ENCODE data around the gene RAD52. TPM values are rescaled to one million over a fixed set of nuclear protein-coding genes. Genes with fewer than 3 reads are reported as not detected.
A peak's percentile ranks its signal among the peaks of the same experiment; 100 is the strongest.

RAD52 gene
- total RNA-seq (2014; rRNA removed; shearing (Covaris generic)) (30.8 and 31.8 TPM in 2 replicates), total RNA-seq (2022) (20.7 and 30.3 TPM in 2 replicates), Bru-seq, nascent RNA (percentile 60 among the genes with signal in this experiment), BruChase-seq, experiment 1, labeled RNA remaining after a 6-hour chase (percentile 72 among the genes with signal in this experiment), BruChase-seq, experiment 2, labeled RNA remaining after a 2-hour chase (percentile 66 among the genes with signal in this experiment)
- long read RNA-seq, partial matches to known transcripts = 0 of 10 reads
- long read RNA-seq, other reads (novel, unspliced or antisense) = 8 of 10 reads

DNA sequence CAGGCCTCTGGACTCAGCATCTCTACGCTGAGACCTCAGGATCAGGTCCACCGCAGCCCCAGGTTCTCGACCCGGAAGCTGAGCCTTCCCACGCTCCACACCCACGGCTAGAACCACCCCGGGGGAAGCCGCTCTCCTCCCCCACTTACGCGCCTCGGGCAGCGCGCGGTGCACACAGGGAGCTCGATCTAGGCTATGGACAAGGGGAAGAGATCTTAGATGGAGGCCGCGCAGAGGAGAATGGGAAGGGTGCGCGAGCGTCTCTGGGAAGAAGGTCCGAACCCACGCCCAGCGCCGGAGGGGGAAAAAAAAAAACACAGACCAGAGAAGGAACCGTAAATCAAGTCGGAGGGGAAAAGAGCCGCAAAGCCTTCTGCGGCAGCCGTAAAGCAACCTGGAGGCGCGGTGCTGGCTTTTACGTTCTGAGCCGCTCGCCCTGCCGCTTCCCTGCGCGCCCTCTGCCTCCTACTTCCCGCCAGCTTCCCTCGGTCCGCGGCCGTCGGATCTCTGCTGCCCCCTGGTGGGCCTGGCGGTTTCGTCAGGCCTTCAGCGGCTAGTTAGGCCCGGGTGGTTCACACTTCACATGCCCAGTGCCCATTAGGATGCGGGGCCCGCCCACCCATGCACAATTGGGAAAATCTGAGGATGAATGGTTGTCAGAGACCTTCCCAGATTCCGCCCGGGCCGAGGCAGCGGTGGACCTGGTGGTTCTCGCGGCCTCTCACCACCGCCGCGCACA is at the start of gene RAD52:
Gene RAD52 (minus strand): TSS at position 242 of the 739 bp plus-strand sequence. CDS start 16,636 bp downstream, outside the sequence.
- peaks cover 4% of the 10 kb centered on the region; the same call in 1 of the 2 replicates for H3K36me3 ChIP-seq (ENCODE audit: insufficient read depth, low read length)
- H3K27ac ChIP-seq (ENCODE audit: low read depth, low read length, poor library complexity, severe bottlenecking) = peak within 1 kb of the TSS; percentile 84
- H3K4me3 ChIP-seq (ENCODE audit: low read depth, low read length, poor library complexity, severe bottlenecking) = peak within 1 kb of the TSS; percentile 75
- peak within 1 kb of the TSS; percentile 75 for H3K4me2 ChIP-seq (ENCODE audit: low read length)
- peaks cover 36% of the 10 kb centered on the region for H3K79me2 ChIP-seq (ENCODE audit: insufficient read depth, low read depth, low read length)
- peak within 1 kb of the TSS; percentile 89 for H2AFZ ChIP-seq (ENCODE audit: low read length)
- no peaks in the 10 kb centered on the region for H3K9me3 ChIP-seq (ENCODE audit: low read length)
- intact Hi-C loops (cut with micrococcal nuclease; ENCODE audit: unreplicated experiment) = loop anchor here (1.0 to 5.0 kb wide), 8 partner anchors 41 to 643 kb away; partner anchors contain the start of genes ERC1 and FBXL14
- H3K9me2 ChIP-seq (ENCODE audit: insufficient read depth, low read length) = no peaks in the 10 kb centered on the region
- no peaks in the 10 kb centered on the region for H4K20me1 ChIP-seq (ENCODE audit: insufficient read depth, low read length)
- ChIA-PET CTCF (ENCODE audit: unreplicated experiment) (interaction anchor here (0.6 to 1.3 kb wide), 6 partner anchors 18 to 379 kb away, joined by 3 to 5 read pairs (median 4); no protein-coding TSS in a partner anchor), POLR2A (interaction anchor here (0.7 to 1.4 kb wide), 9 partner anchors 10 to 634 kb away, joined by 3 to 4 read pairs (median 3); no protein-coding TSS in a partner anchor)
- H3K4me1 ChIP-seq (ENCODE audit: insufficient read depth, low read length, poor library complexity, severe bottlenecking) = peaks cover 21% of the 10 kb centered on the region
- TF ChIP-seq, protein P1, sequence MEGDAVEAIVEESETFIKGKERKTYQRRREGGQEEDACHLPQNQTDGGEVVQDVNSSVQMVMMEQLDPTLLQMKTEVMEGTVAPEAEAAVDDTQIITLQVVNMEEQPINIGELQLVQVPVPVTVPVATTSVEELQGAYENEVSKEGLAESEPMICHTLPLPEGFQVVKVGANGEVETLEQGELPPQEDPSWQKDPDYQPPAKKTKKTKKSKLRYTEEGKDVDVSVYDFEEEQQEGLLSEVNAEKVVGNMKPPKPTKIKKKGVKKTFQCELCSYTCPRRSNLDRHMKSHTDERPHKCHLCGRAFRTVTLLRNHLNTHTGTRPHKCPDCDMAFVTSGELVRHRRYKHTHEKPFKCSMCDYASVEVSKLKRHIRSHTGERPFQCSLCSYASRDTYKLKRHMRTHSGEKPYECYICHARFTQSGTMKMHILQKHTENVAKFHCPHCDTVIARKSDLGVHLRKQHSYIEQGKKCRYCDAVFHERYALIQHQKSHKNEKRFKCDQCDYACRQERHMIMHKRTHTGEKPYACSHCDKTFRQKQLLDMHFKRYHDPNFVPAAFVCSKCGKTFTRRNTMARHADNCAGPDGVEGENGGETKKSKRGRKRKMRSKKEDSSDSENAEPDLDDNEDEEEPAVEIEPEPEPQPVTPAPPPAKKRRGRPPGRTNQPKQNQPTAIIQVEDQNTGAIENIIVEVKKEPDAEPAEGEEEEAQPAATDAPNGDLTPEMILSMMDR (conservative IDR thresholded peaks at IDR 0.05; ENCODE audit: low read length) = peak; percentile 90
- no peak for TF ChIP-seq EZH2phosphoT487 (IDR thresholded peaks at IDR 0.05; ENCODE audit: borderline replicate concordance, low read depth, low read length)
- peak; percentile 99 for DNase-seq (ENCODE audit: low spot score)
- no TSS peak for BruUV-seq (replicated peaks)

DNA sequence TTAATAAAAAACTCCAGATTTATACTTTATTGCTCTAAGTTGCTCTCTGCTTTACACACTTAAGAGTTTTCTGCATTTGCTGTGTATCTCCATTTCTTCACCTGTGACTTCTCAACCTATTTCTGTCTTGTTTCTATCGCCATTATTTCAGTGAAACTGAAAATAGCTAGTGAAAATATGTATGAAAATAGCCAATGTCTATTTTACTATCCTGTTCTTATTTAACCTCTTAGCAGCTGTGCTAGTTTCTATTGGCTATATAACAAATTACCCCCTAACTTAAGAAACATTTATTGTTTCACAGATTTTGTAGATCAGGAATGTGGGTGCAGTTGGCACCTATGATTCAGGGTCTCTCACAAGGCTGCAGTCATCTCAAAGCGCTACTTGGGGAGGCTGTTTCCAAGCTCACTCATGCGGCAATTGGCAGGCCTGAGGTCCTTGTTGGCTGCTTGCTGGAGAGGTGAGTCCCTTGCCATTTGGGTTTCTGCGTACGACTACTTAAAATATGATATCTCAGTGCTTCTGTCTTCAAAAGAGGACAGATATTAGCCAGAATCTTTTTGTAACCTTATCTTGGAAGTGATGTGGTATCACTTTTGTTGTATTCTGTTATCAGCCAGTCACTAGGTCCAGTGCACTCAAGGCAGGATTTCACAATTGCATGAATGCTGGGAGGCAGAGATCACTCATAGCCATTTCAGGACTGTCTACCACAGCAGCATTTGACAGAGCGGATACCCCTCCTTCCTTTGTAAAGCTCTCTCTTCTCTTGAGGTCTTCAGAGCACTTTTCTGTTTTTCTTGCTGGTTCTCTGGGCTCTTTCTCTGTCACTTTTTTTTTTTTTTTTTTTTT is 48.8 kb upstream of the RAD52 start:
- POLR2A ChIA-PET = interaction anchor here (0.7 to 1.9 kb wide), 9 partner anchors 8 to 894 kb away, joined by 3 to 9 read pairs (median 3); no protein-coding TSS in a partner anchor
- Histone ChIP-seq H4K20me1 (ENCODE audit: insufficient read depth, low read length) (peaks cover 4% of the 10 kb centered on the region; the same call in 1 of the 2 replicates), H3K27ac (ENCODE audit: low read depth, low read length, poor library complexity, severe bottlenecking) (peak overlapping the region; percentile 67), H3K79me2 (ENCODE audit: insufficient read depth, low read depth, low read length) (peaks cover 65% of the 10 kb centered on the region), H3K4me1 (ENCODE audit: insufficient read depth, low read length, poor library complexity, severe bottlenecking) (peaks cover 36% of the 10 kb centered on the region), H3K9me2 (ENCODE audit: insufficient read depth, low read length) (no peaks in the 10 kb centered on the region), H3K9me3 (ENCODE audit: low read length) (no peaks in the 10 kb centered on the region), H3K4me3 (ENCODE audit: low read depth, low read length, poor library complexity, severe bottlenecking) (peak overlapping the region; percentile 44), H2AFZ (ENCODE audit: low read length) (no peak overlapping the region; the same call in 1 of the 2 replicates), H3K4me2 (ENCODE audit: low read length) (peak overlapping the region; percentile 78), H3K36me3 (ENCODE audit: insufficient read depth, low read length) (peaks cover 16% of the 10 kb centered on the region)
- CTCF ChIA-PET (ENCODE audit: unreplicated experiment) = no interaction called here
- intact Hi-C loops (cut with micrococcal nuclease; ENCODE audit: unreplicated experiment) = loop anchor here (10.0 kb wide), 1 partner anchor 597 kb away; the partner anchor contains the start of gene FBXL14
- peak; percentile 48 for DNase-seq (ENCODE audit: low spot score)
- TF ChIP-seq EZH2phosphoT487 (IDR thresholded peaks at IDR 0.05; ENCODE audit: borderline replicate concordance, low read depth, low read length) = no peak
- TF ChIP-seq, protein P1 (conservative IDR thresholded peaks at IDR 0.05; ENCODE audit: low read length) = no peak
- no TSS peak for BruUV-seq (replicated peaks)

Measured in OCI-LY7 (cell line).